Stimulated activated CD8-positive, alpha-beta memory T cell treated with anti-CD3 and anti-CD28 coated beads, Interleukin-2, amount 100 ng/mL, for 1 hour (primary cell): ENCODE data around the gene PAQR6.

Experiments
- DNase-seq, 2 donors: peaks; one replicate each; pipeline ENCODE4 v3.0.0-alpha.2; 2020; ENCODE audit warnings: low read depth in 2 of 2

The PAQR6 gene

DNA sequence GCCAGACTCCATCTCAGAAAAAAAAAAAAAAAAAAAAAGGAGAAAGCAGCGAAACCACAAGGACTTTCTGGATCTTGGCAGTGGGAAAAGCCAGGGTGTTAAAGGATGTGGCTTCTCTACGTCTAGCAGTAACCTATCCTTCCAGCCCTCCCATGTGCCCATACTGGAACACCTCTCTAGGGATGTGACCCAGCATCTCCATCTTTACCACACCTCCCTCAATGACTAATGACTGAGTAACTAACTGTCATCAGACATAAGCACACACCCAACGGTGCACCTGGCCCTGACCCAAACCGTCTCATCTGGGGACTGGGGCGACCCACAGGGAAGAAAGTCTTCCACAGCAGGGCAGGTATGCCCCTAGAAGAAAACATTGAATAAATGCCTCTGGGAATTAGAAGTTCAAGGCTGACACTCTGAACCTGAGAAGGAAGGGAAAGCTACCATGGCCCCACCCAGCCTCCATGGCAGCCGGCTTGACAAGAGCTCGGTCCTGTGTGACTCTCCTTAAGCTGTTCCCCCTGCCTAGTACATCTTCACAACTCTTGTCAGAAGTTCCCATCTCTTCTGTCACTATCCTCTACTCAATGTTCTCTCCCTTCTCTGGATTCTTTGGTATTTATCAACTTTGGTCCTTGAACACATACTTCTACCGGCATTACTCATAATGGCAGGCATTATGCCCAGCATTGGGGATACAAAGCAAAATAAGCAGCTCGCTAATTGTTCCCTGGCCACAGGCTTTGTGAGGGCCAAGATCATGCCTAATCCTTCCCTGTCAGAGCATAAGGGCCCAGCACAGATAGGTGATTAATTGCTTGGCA, 14.8 kb upstream of the PAQR6 start:
- DNase-seq, result no peak

DNA sequence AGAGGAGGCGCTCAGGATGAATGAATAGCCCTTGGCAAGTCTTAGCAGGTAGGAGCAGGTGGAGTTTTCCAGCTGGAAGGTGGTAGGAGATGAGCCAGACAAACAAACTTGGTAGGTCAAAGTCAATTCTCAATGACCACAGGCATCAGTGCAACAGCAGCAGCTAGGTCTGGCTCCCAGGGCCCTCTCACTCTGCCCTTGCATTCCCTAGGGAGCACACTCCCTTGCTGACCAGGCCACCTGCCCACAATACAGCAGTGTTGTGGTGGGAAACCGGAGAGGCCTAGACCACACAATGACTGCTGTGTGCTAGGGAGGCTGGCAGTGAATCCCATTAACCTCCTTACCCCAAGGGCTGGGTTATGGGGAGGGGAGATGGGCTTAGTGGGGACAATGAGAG, 13.0 kb upstream of the PAQR6 start:
- no peak for DNase-seq

DNA sequence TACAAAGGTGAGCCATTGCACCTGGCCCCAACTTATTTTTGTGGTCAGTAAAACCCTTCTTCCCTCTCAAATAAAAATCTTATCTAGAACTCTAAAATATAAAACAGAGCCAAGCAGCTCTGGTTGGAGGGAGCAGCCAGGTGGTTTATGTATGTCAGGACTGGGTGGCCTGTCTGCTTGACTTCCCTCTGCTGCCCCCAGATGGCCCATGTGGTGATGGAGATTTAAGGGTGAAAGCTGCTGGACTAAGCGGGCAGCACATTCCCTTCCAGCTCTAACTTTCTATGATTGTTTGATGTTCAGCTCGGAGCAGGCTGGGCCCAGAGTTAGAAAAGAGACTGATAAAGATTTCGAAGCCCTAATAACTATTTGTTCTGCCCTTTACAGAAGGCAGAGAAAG, 11.9 kb upstream of the PAQR6 start:
- DNase-seq, result no peak

DNA sequence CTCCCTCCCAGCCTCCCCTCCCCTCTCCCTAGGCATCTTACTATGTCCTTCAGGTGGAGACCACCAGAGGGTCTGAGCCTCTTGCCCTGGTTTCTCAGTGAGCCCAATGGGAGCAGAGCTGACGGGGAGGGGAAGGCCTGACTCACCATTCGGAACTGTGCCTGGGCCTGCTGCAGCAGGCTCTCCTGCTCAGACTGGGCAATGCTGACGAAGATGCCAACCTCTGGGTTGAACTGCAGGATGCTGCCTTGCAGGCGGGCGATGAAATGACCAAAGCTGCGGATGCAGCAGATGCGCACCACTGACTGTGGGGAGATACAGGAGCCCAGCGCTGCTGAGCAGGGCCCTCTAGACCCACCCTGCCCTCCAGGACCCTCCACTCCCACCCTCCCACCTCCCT, 11.0 kb upstream of the PAQR6 start:
- no peak for DNase-seq

DNA sequence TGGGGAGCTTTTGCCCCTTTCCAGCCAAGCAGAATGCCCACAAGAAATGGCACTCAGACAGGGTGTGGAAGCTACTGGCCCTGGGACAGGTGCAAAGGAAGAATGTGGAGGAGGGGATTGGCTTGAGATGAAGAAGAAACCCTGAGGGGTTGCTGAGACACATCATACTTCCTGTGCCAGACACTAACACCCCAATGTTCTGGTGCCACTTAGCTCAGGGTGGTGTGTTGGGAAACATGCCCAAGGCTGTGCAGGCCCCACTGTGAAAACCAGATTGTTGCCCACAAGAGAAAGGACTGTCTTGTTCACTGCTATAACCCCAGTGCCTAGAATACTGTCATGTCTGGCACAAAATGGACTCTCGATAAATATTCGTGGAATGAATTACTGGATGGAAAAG, 9.9 kb upstream of the PAQR6 start:
- no peak for DNase-seq

DNA sequence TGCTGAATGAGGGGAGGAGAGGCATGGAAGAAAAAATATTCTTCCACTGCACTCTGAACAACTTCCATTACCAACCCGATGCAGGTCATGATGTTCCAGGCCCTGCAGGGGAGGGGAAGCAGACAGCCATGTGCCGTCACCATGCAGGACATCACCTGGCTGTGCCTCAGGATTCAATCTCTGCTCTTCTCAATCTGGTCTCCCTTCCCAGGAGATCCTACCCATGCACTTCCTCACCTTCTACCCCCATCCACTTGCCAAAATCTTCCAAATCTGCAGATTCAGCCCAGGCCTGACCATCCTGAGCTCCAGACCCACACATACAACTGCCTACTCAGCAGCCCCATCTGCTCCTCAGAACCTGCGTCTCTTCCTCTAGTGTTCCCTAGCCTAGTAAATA, 5.8 kb upstream of the PAQR6 start:
- DNase-seq, result no peak

DNA sequence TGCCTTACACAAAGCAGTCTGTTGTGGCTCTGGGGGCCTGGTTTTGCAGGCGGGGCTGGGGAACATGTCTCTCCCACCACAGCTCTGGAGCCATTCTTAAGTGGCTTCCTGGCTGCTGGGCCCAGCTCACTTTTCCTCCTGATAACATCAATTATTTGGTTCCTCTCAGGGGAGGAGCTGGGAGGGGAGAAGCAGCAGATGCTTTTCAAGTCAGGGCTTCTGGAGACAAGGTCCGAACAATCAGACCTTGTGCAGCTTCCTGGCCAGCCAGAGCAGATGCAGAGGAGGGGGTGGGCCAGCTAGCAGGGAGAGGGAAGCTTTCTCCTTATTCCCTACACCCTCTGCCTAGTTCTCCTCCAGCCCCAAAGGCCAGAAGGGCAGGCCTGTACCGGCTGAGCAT, 3.7 kb upstream of the PAQR6 start:
- DNase-seq, result no peak

DNA sequence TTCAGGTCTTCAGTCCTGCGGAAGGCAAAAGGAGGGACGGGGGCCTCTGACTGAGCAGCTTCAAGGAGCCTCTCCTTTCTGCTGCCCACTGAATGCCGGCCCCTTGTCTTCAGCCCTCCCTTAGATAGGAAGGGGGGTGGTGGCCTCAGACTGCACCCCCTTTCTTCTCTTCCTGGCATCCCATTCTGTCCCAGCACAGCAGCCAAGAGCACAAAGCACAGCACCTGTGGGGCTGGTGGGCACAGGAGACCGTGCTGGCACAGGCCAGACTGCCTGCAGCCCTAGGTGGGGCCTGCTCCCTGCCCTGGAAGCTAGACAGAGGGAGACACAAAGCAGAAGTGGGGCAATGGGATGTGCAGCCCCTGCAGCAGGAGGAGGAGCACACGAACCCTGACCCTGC, 1.7 kb upstream of the PAQR6 start:
- DNase-seq, result no peak

DNA sequence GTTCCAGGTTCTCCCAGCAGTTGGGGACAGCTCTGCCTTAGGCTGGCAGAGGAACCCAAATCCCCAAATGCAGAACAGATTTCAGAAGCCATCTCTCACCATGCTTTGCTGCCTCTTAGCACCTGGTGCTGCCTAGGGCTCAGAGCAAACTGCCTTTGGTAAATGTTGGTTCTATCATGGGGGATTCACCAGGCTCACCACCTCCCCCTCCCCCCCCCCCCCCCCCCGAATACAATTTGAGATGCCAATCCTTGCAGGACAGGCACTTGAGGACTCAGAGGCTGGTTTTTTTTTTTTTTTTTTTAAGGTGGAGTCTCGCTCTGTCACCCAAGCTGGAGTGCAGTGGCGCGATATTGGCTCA, 447 bp upstream of the PAQR6 start:
- no peak for DNase-seq

DNA sequence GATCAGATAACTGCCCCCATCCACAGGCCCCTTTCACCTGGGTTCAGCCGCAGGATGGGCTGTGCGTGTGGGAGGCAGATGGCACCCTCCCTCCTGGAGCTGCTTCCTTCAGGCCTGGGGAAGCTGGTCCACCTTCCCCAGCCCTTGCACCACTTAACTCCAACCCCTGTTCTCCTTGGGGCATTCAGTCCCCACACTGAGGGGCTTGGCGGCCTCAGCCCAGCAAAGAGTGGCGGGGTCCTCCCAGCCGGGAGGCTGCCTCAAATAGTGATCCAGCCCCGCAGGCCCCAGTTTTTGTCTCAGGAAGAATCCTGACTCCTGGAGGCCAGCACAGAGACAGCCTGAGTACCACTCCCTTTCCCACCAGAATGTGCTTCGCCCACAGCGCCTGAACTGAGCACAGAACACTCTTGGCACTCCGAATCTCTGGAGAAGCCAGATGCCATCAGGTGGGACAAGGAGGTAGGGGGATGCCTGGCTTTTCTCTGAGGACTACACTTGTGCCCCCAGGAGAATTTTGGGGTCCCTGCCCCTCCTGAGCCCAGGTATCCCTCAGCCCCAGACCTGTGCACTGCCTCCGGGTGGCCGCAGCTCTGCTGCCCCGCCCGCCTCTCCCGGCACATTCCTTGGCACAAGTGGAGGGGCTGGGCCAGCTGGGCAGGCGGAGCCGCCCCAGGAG, 936 bp downstream of the PAQR6 start:
- no peak for DNase-seq

DNA sequence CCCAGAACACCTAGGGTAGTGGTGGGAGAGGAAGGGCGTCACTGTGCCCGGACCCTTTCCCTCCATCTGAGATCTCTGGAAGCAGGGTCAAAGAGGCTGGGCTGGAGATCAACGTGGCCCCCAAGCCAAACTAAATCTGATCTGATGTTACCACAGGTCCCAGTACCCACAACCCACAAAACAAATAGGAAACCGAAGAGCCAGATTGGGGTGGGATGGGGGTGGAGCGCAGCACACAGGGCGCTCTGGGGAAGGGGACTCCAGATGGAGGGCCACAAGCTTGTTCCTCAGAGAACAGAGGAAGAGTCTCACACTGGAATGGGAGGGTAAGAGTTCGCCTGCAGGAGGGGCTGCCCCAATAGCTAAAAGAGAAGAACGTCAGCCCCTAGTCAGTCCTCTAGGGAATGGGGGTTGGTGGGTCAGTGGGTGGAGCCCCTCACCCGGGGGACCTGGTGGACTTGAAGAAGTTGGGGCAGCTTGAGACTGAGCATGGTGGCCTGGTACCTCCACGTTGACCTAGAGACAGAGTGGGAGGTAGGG, 1.5 kb downstream of the PAQR6 start:
- no peak for DNase-seq

DNA sequence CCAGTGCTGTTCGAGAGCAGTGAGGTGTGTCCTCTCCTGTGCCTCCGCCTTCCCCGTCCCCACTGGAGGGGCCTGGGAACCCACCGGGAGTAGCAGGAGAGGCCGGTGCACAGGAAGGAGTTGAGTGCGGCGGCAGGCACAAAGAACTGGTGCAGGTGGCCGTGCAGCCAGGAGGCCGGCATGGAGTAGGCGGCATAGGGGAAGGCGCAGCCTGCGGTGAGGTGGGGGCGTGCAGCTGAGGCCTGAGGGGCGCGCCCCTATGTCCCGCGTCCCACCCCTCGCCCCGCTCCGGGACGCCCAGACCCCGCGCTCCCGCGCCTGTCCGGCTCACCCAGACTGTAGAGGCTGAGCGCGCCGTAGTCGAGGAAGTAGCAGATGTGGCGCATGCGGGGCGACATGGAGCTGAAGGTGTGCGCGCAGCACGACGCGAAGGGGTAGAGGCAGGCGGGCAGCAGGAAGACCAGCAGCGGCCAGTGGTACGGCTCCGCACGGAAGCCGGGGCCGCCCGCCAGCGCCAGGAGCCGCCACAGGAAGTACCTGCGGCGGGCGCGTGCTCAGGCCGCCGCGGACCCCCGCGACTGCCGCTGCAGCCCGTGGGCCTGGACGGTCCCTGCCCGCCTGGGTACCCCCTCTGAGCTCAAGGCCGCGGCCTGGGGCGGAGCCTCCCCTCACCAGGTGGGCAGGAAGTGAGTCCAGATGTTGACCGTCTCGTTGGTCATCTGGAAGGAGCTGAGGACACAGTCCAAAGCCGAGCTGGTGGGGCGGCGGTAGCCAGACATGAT, 2.2 kb downstream of the PAQR6 start:
- no peak for DNase-seq

DNA sequence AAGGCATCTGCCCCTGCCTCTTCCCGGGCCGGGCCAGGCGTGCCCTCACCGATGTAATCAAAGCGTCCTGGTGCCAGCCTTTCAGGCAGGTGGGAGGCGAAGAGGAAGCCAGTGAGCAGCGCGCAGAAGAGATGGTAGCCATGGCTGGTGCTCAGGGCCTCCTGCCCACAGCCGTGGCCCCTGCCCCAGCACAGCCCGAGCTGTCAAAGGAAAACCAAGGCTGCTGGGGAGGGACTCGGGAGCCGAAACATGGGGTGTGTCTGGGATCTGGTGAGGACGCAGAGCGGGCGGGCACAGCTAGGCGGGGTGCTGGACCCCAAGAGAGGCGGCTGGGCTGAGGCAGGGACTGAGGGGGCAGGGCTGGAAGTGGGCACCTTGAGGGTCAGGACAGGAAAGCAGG, 3.1 kb downstream of the PAQR6 start:
- DNase-seq, result no peak

DNA sequence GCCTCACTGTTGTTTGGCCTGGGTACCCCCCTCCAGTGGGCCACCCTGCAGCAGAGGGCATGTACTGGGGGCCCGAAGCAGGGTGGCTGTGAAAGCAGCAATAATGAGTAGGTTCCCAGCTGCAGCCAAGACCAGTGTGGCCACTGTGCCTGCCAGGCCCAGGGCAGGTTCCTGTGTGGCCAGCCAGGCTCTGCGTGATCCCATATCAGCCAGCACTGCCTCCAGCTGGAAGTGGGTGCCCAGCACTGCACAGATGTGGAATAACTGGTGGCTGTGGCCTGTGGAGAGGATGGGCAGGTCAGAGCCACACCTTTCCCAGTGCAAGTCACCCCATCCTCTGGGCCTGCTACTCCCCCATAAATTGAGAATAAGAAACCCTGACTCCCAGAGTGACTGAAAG, 3.7 kb downstream of the PAQR6 start:
- no peak for DNase-seq

DNA sequence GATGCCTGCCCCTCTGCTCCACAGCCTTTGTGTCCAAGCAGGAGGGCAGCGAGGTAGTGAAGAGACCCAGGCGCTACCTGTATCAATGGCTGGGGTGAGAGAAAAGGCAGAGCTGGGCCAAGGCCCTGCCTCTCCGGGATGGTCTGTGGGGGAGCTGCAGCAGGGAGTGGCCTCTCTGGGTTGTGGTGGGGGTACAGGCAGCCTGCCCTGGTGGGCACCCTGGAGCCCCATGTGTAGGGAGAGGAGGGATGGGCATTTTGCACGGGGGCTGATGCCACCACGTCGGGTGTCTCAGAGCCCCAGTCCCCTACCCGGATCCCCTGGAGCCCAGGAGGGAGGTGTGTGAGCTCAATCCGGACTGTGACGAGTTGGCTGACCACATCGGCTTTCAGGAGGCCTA, 5.1 kb downstream of the PAQR6 start:
- no peak for DNase-seq

DNA sequence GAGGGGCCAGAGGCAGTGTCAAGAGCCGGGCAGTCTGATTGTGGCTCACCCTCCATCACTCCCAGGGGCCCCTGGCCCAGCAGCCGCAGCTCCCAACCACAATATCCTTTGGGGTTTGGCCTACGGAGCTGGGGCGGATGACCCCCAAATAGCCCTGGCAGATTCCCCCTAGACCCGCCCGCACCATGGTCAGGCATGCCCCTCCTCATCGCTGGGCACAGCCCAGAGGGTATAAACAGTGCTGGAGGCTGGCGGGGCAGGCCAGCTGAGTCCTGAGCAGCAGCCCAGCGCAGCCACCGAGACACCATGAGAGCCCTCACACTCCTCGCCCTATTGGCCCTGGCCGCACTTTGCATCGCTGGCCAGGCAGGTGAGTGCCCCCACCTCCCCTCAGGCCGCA, 5.9 kb downstream of the PAQR6 start, which contains the start of gene BGLAP:
Gene BGLAP, plus strand, starts transcription at position 259 of the 400 bp plus-strand sequence. Its CDS starts 48 bp downstream, at position 307.
- no peak for DNase-seq

DNA sequence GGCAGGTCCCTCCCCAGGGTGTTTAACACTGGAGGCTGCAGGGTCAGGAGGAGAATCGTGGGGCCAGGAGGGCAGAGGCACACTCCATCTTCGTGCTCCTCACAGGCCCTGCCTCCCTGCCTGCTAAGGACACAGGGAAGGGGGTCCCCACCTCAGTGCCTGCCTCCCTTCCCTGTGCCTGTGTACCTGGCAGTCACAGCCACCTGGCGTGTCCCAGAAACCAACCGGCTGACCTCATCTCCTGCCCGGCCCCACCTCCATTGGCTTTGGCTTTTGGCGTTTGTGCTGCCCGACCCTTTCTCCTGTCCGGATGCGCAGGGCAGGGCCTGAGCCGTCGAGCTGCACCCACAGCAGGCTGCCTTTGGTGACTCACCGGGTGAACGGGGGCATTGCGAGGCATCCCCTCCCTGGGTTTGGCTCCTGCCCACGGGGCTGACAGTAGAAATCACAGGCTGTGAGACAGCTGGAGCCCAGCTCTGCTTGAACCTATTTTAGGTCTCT, 6.5 kb downstream of the PAQR6 start:
- no peak for DNase-seq

DNA sequence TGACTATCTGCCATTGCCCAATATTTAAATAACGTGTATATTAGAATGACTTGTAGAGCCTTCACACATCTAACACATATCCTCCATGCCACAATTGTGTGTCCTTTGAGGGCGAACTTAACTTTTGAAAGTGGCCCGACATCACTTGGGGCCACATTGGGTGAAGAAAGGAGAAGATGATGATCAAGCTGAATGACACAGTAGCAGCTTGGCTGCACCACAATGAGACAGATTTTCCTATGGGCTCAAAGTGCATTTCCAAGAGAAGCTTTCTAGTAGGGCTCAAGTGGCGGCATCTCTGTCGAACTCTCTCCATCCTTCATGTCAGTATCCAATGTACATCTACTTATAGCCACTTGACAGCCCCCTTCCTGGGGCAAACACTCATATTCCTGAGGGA, 9.6 kb downstream of the PAQR6 start:
- DNase-seq, result no peak

DNA sequence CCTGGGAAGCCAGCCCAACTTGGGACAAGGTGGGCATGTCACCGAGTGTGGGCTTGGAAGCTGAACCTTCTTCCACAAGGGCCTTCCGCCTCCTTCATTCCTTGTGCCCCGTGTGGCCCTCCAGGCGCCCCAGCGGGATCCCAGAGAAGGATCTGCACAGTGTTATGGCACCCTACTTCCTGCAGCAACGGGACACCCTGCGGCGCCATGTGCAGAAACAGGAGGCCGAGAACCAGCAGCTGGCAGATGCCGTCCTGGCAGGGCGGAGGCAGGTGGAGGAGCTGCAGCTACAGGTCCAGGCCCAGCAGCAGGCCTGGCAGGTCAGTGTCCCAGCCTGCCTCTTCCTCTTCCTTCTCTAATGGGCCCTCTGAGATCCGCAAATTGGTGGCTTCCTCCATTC, 11.7 kb downstream of the PAQR6 start:
- DNase-seq, result no peak

DNA sequence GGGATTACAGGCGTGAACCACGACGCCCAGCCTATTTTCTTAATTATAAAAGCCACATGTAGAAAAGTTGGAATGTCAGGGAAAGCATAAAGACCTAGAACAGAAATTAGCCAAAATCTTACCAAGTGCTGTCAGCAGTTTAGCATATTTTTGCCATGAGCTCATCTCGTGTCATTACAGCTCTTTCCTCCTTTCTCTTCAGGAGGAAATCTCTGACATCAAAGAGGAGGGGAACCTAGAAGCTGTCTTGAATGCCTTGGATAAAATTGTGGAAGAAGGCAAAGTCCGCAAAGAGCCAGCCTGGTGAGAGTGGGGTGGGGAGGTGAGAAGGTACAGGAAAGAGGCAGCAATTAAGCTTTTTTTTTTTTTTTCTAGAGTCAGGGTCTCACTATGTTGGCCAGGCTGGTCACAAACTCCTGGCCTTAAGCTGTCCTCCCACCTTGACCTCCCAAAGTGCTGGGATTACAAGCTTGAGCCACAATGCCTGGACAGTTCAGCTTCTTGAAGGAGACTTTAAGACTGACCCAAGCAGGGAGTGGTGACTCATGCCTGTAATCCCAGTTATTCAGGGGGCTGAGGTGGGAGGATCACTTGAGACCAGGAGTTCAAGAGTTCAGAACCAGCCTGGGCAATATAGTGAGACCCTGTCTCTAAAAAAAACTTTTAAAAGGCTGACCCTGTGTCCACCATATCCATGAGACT, 14.3 kb downstream of the PAQR6 start:
- DNase-seq, result no peak

DNA sequence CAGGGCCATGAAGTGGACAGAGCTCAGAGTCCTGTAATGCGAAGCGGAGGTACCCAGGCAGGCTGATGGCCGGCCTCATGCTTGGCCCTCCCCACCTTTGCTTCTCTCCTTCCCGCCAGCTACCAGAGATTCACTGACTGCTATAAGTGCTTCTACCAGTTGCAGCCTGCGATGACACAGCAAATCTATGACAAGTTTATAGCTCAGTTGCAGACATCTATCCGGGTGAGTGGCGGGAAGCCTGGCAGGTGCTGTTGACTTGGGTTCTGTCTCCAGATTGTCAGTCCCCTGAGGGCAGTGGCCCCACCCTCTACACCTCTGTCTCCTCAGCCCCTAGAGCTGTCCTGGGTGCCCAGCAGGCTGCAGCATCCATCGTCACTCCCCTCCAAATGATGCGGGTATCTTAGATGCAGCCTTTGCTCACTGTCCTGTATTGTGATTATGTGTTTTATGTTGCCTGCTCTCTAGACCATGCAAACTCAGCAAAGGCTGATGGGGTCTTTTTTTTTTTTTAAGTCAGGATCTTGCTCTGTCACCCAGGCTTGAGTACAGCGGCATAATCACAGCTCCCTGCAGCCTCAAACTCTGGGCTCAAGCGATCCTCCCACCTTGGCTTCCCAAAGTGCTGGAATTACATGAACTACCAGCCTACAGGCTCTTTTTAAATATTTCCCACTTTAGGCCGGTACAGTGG, 15.5 kb downstream of the PAQR6 start:
- no peak for DNase-seq
